B cell (primary cell): Measurements from ENCODE around the gene MDFI. TPM values are rescaled to one million over a fixed set of nuclear protein-coding genes. Genes with fewer than 3 reads are reported as not detected.

Experiments used
- ATAC-seq: fragments of 200-7000 bp; cut with Tn5 transposase; one replicate; pipeline ENCODE4 v1.10.0; 2021; ENCODE audit warnings: low read depth, mild to moderate bottlenecking, moderate number of reproducible peaks, moderate library complexity
- CTCF ChIA-PET: fragments of 350-600 bp; sonication (Branson Sonifier 250); formaldehyde crosslinking; loops from one replicate; lab custom pipeline; 2021; ENCODE audit warnings: antibody characterized with exemption, inconsistent platforms; lab: Charles Lee
- POLR2A ChIA-PET: fragments of 350-600 bp; sonication (Branson Sonifier 250); formaldehyde crosslinking; loops from one replicate; lab custom pipeline; 2021; ENCODE audit warnings: antibody characterized with exemption; lab: Charles Lee
- DNase-seq: peaks from one replicate; pipeline ENCODE4 v3.0.0; 2013
- H2AFZ ChIP-seq: 2 replicates; pipeline ENCODE4 v1.6.1; 2012; ENCODE audit warnings: mild to moderate bottlenecking, low read depth, low read length; ENCODE audit not compliant: insufficient read depth, poor library complexity, severe bottlenecking
- H3K27ac ChIP-seq, 2 donors: 1 replicate in 1 of 2; 2 replicates in 1 of 2; pipeline ENCODE4 v1.5.1; 2012 to 2013; ENCODE audit warnings: low read length in 2 of 2, mild to moderate bottlenecking in 2 of 2, moderate library complexity in 1 of 2
- H3K27me3 ChIP-seq, 4 experiments: fragments of 200-600 bp in 1 of 4; sonication (generic) in 1 of 4; replicated peaks in 1 of 4; 1 replicate in 2 of 4; 2 replicates in 2 of 4; pipeline versions ENCODE4 v1.6.1 to v1.7.0; 2013 to 2016; ENCODE audit warnings: low read length in 3 of 4, mild to moderate bottlenecking in 2 of 4, mixed read lengths in 1 of 4, moderate library complexity in 1 of 4; ENCODE audit not compliant: insufficient read depth in 4 of 4, control insufficient read depth in 3 of 4; ENCODE audit errors: control extremely low read depth in 1 of 4
- H3K36me3 ChIP-seq, 2 experiments: replicated peaks in 1 of 2; 1 replicate in 1 of 2; 2 replicates in 1 of 2; pipeline versions ENCODE4 v1.6.1 to v1.7.1; 2013; ENCODE audit warnings: low read length in 1 of 2; ENCODE audit not compliant: insufficient read depth in 2 of 2, control insufficient read depth in 1 of 2; ENCODE audit errors: control extremely low read depth in 1 of 2, extremely low read depth in 1 of 2
- H3K4me1 ChIP-seq, 2 donors: fragments of 200-600 bp in 1 of 2; sonication (generic) in 1 of 2; 1 replicate in 1 of 2; 2 replicates in 1 of 2; pipeline versions ENCODE4 v1.5.1 to v1.6.1; 2013 to 2017; ENCODE audit warnings: low read length in 2 of 2; ENCODE audit not compliant: control insufficient read depth in 2 of 2, insufficient read depth in 2 of 2
- H3K4me2 ChIP-seq: replicated peaks from 2 replicates; pipeline ENCODE3; 2012; ENCODE audit warnings: mild to moderate bottlenecking, low read depth, low read length; ENCODE audit not compliant: poor library complexity, severe bottlenecking
- H3K4me3 ChIP-seq, 5 experiments: fragments of 200-600 bp in 1 of 5; sonication (generic) in 1 of 5; 1 replicate in 3 of 5; 2 replicates in 2 of 5; pipeline versions ENCODE4 v1.5.1 to v1.7.0; 2011 to 2016; ENCODE audit warnings: low read length in 4 of 5, mild to moderate bottlenecking in 4 of 5, low read depth in 2 of 5, control low read depth in 1 of 5, moderate library complexity in 1 of 5; ENCODE audit not compliant: insufficient read depth in 1 of 5; ENCODE audit errors: control extremely low read depth in 1 of 5, extremely low read depth in 1 of 5
- H3K79me2 ChIP-seq: fragments of 200-600 bp; sonication (generic); one replicate; pipeline ENCODE4 v1.6.0; 2016; ENCODE audit warnings: low read length; ENCODE audit not compliant: control insufficient read depth, insufficient read depth
- H3K9ac ChIP-seq: fragments of 200-600 bp; sonication (generic); 2 replicates; pipeline ENCODE4 v1.6.1; 2017; ENCODE audit warnings: mild to moderate bottlenecking, low read length, moderate library complexity
- H3K9me3 ChIP-seq, 3 donors: one replicate each; pipeline versions ENCODE4 v1.6.1 to v1.7.1; 2013; ENCODE audit warnings: low read length in 2 of 3; ENCODE audit not compliant: control insufficient read depth in 2 of 3, insufficient read depth in 1 of 3; ENCODE audit errors: control extremely low read depth in 1 of 3
- H4K20me1 ChIP-seq: 2 replicates; pipeline ENCODE4 v1.6.0; 2012; ENCODE audit warnings: mild to moderate bottlenecking, low read length; ENCODE audit not compliant: insufficient read depth, control insufficient read depth, poor library complexity, severe bottlenecking
- H3K27ac Mint-ChIP-seq: one replicate; pipeline ENCODE4 v1.8.0; 2021; ENCODE audit warnings: mixed read lengths
- H3K27me3 Mint-ChIP-seq: one replicate; pipeline ENCODE4 v1.8.0; 2021; ENCODE audit warnings: mixed read lengths
- H3K4me1 Mint-ChIP-seq: one replicate; pipeline ENCODE4 v1.8.0; 2021; ENCODE audit warnings: mixed read lengths
- H3K4me3 Mint-ChIP-seq: one replicate; pipeline ENCODE4 v1.8.0; 2021; ENCODE audit warnings: mixed read lengths
- H3K9me3 Mint-ChIP-seq: one replicate; pipeline ENCODE4 v1.8.0; 2022; ENCODE audit warnings: mixed read lengths; ENCODE audit not compliant: insufficient read depth
- EZH2 ChIP-seq: IDR thresholded peaks from 2 replicates; pipeline ENCODE4 v1.6.1; 2012; ENCODE audit warnings: borderline replicate concordance, low read depth, mild to moderate bottlenecking, moderate library complexity, low read length; ENCODE audit not compliant: insufficient read depth, poor library complexity, severe bottlenecking
- WGBS: methylation state at CpG from one replicate; pipeline ENCODE4 v1.1.5; 2013; ENCODE audit warnings: missing lambda C conversion rate; ENCODE audit not compliant: insufficient coverage; 5-methylcytosine and 5-hydroxymethylcytosine counted together
- intact Hi-C: fragments of 100-400 bp; cut with micrococcal nuclease; formaldehyde crosslinking; loops from one replicate; pipeline ENCODE4 v1.10.0; 2022
- polyA plus RNA-seq: library from polyadenylated mRNA; depleted of rRNA; stranded (reverse); fragments of >200 nt; gene quantifications from 2 replicates; pipeline ENCODE4 v1.2.3, GENCODE V29; 2012
- total RNA-seq, 2 donors: library from RNA; stranded (reverse); fragments of 120-200 nt in 1 of 2; gene quantifications; 1 replicate in 1 of 2; 2 replicates in 1 of 2; pipeline versions ENCODE4 v1.2.3 to v1.2.4, GENCODE V29; 2013 to 2022
- TF ChIP-seq, protein P1 (sequence below): fragments of 200-600 bp; IDR thresholded peaks from one replicate; pipeline ENCODE4 v1.8.0; 2022; ENCODE audit warnings: antibody characterized with exemption, mild to moderate bottlenecking

The MDFI gene
- total and polyA plus RNA-seq, 2 donors (not counting 1 experiment from before 2014, with no cell fraction given), result not detected

- Histone ChIP-seq H3K27me3 (peaks cover 0 to 33% (median under 1%) of the 10 kb centered on the region in 4 experiments), H4K20me1 (no peaks in the 10 kb centered on the region), H3K9ac (no peak overlapping the region), H3K4me2 (no peak overlapping the region), H3K79me2 (no peaks in the 10 kb centered on the region), H3K36me3 (no peaks in the 10 kb centered on the region), H3K9me3 (no peaks in the 10 kb centered on the region), H3K4me1 (no peaks in the 10 kb centered on the region), H3K4me3 (no peak overlapping the region), H3K27ac (no peak overlapping the region), H2AFZ (no peak overlapping the region)
- DNase-seq (no peak), ATAC-seq (no peak)
- H3K9me3 Mint-ChIP-seq, result no peaks in the 10 kb centered on the region
- intact Hi-C loops, result no loop called here
- peaks cover 36% of the 10 kb centered on the region for H3K27me3 Mint-ChIP-seq
- POLR2A ChIA-PET, result no interaction called here
- CTCF ChIA-PET, result no interaction called here
- H3K27ac Mint-ChIP-seq, result no peak overlapping the region
- no peak overlapping the region for H3K4me3 Mint-ChIP-seq
- no peak for TF ChIP-seq EZH2
- TF ChIP-seq, protein P1, sequence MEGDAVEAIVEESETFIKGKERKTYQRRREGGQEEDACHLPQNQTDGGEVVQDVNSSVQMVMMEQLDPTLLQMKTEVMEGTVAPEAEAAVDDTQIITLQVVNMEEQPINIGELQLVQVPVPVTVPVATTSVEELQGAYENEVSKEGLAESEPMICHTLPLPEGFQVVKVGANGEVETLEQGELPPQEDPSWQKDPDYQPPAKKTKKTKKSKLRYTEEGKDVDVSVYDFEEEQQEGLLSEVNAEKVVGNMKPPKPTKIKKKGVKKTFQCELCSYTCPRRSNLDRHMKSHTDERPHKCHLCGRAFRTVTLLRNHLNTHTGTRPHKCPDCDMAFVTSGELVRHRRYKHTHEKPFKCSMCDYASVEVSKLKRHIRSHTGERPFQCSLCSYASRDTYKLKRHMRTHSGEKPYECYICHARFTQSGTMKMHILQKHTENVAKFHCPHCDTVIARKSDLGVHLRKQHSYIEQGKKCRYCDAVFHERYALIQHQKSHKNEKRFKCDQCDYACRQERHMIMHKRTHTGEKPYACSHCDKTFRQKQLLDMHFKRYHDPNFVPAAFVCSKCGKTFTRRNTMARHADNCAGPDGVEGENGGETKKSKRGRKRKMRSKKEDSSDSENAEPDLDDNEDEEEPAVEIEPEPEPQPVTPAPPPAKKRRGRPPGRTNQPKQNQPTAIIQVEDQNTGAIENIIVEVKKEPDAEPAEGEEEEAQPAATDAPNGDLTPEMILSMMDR, result no peak
- 85% methylated on average over 4 of the region's 4 CpGs for WGBS
- peaks cover 4% of the 10 kb centered on the region for H3K4me1 Mint-ChIP-seq
Measured at GRCh38 chr6:41644297-41644879, 6.1 kb downstream of the MDFI start.

DNA sequence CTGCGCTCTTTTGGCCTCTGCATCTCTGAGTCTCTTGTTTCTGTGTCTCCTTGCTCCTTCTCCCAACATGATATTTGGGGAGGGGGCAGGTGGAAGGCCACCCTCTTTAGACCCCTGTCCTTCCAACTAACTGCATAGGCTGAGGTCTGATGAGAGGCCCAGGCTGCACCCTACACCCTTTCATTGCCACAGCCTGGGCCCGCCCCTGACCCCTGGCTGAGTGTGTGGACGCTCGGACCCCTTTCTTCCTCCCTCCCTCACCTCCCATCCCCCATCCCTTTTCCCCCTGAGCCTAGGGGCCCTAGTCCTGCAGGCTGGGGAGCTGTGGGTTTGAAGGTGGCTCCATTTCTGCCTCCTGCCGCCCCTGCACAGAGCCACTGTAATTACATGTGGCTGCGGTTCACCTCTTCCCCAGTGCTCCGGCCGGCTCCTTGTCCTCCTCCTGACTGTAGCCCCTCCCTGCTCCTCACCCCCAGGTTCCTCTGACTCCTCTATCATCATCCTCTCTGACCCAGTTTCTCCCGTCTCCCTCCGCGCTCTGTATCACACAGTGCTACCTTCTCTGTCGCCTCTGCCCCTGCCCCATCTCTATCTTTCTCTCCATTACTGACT, 6.8 kb downstream of the MDFI start:
- no peaks in the 10 kb centered on the region for H3K4me1 Mint-ChIP-seq

More for the DNA sequence above, 6.8 kb downstream of the MDFI start:
- H3K4me3 ChIP-seq, result no peak overlapping the region
- H2AFZ ChIP-seq, result no peak overlapping the region
- intact Hi-C loops, result no loop called here
- ChIA-PET CTCF (no interaction called here), POLR2A (no interaction called here)
- H3K9me3 ChIP-seq, result no peaks in the 10 kb centered on the region
- Mint-ChIP-seq H3K27me3 (peaks cover 29% of the 10 kb centered on the region), H3K9me3 (no peaks in the 10 kb centered on the region), H3K4me3 (no peak overlapping the region), H3K27ac (no peak overlapping the region)
- no peaks in the 10 kb centered on the region for H3K4me1 ChIP-seq
- no peaks in the 10 kb centered on the region for H3K79me2 ChIP-seq
- no peaks in the 10 kb centered on the region for H3K36me3 ChIP-seq
- H3K4me2 ChIP-seq, result no peak overlapping the region
- TF ChIP-seq, protein P1, result no peak
- TF ChIP-seq EZH2, result no peak
- WGBS, result 86% methylated on average over 8 of the region's 12 CpGs
- peaks cover 0 to 27% (median 0%) of the 10 kb centered on the region in 4 experiments for H3K27me3 ChIP-seq
- H3K9ac ChIP-seq, result no peak overlapping the region
- ATAC-seq (no peak), DNase-seq (no peak)
- H4K20me1 ChIP-seq, result no peaks in the 10 kb centered on the region
- H3K27ac ChIP-seq, result no peak overlapping the region
